NCI-H2196 treated with DMSO at 0.1 percent for 48 hours (cell line): ENCODE results near the gene NEGR1.

Source experiments
- DNase-seq: peaks from one replicate; lab custom pipeline; 2025; ENCODE audit not compliant: unreplicated experiment; lab: John Stamatoyannopoulos, UW

NEGR1 gene

GRCh38 chr1:72051538-72051937, 230.8 kb downstream of the NEGR1 start:
- DNase-seq: no peak

- DNase-seq: no peak
These were observed 231.8 kb downstream of the NEGR1 start for GRCh38 chr1:72050551-72050950.

GRCh38 chr1:72037745-72038343, 244.5 kb downstream of the NEGR1 start:
- DNase-seq: no peak

- DNase-seq: no peak
These were observed 247.5 kb downstream of the NEGR1 start for GRCh38 chr1:72034827-72035226.

- no peak for DNase-seq
These were observed 259.0 kb downstream of the NEGR1 start for GRCh38 chr1:72023063-72023930.

DNA sequence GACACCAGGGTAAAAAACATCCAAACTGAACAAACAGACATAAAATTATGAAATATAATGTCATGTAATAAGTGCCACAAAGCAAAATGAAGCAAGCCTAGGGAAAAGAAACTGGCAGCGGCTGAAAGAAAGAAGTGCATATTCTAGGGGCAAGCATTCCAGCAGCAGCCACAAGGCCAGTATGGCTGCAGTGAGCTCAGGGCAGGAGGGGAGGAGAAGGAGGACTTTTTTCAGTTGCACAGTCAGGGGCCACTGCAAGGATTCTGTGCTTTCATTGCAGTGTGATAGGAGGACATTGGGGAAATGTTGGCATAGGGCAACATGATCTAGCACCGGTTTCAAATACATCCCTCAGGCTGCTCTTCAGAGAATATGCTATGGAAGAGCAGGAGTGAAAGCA, 263.8 kb downstream of the NEGR1 start:
- no peak for DNase-seq

DNA sequence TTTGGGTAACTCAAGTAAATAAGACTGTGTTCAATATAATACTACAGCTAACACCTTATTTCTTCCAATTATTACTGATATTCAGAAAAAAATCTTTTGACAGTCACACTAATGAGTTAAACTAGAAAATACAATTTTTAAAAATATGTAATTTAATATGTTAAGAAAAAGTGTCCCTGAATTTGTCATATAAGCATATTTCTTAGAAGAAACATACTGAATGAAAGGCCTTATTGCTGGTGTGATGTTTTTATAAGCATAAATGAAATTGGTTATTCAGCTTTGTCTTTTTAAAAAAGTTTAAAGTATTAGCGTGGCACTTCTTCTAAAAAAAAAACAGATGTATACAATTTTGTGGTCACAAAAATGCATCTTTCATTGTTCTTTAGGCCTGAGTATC, 267.3 kb downstream of the NEGR1 start:
- DNase-seq: no peak

- DNase-seq: no peak
These were observed 269.2 kb downstream of the NEGR1 start for GRCh38 chr1:72013161-72013560.

DNA sequence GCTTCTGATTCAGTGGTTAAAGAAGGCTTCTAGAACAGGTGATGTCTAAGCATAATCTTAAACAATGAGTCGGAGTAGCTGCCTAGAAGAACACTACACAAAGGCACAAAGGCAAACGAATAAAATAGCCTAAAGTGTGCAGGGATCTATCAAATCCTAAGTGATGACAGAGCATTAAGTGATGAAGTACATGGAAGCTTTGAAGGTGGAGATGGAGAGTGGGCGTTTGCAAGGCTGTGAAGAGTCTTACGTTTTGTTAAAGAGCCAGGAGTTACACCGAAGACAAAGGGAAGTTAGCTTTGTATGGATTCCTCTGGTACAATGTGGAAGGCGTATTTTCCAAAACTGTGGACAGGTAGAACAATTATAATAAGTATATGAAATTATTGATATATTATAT, 270.6 kb downstream of the NEGR1 start:
- DNase-seq: no peak

DNA sequence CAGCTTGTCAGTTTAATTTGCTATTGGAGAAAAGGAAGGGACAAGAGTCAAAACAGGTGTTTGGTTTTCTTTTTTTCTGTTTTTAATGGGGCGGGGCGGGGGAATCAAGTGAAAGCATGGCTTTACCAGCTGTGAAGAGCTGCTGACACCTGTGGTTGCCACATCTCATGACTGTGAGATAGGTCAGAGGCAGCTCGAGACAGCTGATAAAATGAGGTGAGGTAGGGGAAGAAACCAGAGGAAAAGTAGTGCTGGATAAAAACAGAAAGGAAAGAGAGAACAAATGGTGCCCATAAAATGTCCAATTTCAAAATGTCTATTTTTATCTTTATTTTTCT, 272.3 kb downstream of the NEGR1 start:
- DNase-seq: no peak

DNA sequence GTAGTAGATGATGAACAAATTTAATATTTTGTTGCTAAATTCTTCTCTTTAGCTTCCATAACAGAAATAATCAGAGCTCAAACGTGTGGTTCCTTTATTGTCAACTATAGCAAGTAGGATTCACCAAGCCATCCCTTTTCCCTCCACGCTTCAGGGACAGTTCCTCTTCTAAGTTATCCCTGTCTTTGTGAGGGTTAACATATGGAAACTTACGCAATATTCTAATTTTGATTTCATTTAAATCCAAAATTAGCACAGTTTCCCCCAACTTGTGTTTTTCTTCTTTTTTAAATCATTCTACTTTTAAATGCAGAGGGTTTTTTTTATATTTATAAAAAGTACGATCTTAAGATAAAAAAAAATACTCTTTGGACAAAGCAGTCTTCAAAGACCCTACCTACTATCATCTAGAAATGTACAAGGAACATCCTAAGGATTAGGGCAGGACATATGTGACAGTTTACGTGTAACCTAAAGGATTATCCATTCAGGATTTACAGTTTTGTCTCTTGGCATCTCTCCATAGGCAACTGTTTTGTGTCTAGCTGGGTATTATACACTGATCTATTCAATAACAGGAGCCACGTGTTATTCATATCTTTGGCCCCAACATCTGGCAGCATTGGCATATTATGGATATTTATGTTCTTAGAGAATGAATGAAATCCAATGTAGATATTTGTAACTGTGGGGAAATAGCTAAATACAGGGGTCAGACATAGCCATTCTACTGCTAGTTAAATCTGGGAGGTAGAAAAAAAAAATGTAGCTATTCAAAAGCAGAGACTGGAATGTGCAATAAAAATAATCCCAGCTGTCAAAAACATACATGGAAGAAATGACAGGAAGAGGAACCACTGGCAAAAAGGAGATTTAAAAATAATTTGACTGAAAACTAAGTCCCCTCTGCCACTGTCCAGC, 272.9 kb downstream of the NEGR1 start:
- no peak for DNase-seq

DNA sequence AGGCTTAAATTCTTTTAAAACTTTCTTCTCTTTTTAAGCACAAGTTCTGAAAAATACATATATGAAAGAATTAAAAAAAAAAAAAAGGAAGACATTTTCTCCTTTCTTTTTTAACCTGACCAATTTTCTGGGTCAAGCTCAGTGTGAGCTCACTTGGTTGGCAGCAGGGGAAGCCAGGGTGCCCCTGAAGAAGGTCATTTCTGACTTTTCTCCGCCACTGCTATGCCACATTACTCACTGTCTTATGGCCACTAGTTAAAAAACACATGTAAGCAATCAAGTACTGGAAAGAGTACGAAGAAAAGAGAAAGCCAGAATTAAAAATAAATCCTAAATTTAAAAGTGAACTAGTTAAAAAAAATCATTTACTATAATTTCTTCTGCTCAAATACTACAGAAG, 275.0 kb downstream of the NEGR1 start:
- no peak for DNase-seq

GRCh38 chr1:72006092-72006491, 276.2 kb downstream of the NEGR1 start:
- no peak for DNase-seq

DNA sequence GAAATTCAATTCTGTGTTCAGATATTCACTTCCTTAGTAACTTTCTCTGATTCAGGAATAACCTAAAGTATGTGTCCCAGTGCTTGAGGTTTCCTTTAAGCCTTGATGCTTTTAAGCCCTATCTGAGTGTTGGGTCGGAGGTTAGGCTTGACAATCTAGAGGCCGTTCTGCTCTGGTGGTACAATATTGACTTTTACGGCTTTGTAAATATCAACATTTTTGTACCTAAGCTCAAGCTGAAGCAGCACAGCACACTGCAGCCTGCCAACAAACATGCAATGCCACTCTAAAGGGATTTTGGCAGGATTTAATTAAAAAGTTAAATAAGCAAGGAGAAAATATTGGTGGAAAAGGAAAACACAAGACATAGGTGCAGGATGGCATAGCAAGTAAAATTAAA, 279.2 kb downstream of the NEGR1 start:
- DNase-seq: no peak

DNA sequence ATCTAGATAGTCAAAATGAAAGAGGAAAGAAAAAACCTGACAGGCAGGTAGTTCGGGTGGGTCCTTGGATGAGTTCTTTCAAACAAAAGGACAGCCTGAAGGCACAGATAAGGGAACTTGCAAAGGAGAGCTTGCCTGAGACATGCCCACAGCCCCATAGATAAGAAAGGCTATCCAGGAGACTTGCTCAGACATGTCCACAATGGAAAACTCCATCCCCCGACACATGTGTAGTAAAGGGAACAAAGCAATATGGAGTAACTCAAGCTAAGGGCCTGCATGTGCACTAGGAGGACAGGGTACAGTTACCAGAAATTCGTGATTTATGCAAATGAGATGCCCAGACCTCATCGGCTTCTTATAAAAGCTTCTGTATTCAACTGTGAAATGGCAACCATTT, 281.5 kb downstream of the NEGR1 start:
- DNase-seq: no peak

DNA sequence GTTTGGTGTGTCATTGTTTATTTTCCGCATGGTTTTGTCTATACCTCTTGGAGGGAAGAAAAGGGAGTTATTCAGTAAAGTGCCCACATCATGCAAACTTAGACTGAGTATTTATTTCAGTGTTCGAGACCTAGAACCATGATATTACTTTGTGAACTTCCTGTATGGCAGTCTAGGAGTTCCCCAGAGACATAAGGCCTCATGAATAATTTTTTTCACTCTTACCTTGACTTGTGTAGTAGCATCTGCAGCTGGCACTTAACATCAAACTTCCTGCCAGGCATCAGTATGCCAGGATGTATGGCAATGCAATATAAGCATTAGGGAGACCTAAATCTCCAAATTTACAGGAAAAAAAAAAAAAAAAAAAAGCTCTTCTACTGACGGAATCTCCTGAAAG, 287.7 kb downstream of the NEGR1 start:
- no peak for DNase-seq

DNA sequence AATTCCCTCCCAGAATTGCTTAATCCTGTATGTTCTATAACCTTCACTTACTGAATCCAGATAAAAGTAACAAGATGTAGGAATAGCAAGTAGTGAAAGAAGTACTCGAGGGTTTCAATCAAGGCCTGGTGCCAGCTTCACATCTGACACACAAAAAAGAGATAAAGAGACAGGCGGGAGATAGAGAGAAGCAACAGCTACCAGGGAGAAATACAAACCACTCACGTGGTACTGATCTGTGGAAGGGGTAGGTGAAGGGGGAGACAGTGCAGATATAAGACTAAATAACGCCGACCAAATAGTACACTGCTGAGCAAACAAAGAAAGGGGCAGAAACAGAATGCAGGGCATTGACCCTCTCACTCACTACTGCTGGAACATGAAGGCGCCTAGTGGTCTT, 295.2 kb downstream of the NEGR1 start:
- DNase-seq: no peak

DNA sequence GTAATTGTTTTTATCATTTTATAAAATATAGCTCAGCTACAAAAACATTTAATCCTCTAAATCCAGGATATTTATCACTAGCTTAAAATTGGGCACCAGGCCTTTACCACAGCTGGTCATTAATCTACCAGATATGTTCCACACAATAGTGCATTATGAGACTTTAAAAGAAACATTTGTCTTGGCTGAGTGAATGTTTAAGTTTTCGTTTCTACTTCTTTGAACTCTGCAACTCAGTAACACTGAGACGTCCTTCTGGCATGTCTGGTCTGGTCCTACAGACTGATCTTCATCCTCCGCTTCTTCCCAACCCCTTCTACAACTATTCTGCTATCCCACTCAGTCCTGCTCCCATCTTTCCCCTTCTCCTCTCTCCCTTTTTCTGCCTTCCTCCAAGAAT, 296.2 kb downstream of the NEGR1 start:
- DNase-seq: no peak

- no peak for DNase-seq
These were observed 301.8 kb downstream of the NEGR1 start for GRCh38 chr1:71980556-71980955.

DNA sequence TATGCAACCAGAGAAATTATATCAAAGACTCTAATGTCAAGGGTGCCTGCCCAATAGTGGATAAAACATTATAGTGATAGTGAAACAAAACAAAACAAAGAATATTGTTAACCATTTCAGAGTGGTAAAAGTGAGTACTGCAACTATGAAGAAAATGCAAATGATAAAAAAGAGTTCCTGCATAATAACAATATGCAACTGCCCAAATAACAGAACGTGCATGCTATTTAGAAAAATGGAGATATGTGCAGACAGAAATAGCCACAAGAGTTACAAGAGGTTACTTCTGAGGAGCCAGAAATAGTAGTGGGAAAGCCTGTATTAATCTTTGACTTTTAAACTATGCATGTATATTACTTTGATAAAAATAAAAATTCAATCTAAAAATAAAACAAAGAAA, 302.5 kb downstream of the NEGR1 start:
- DNase-seq: no peak

- DNase-seq: no peak
These were observed 314.7 kb downstream of the NEGR1 start for GRCh38 chr1:71967670-71968069.

- DNase-seq: no peak
These were observed 318.2 kb downstream of the NEGR1 start for GRCh38 chr1:71964188-71964587.
